Testis (tissue), 2 donors: ENCODE results near the gene IL1RAPL1.

ENCODE experiments used
- POLR2A ChIP-seq: fragments of 450-650 bp; IDR thresholded peaks from one replicate; pipeline ENCODE4 v1.6.1; 2017; ENCODE audit warnings: antibody characterized with exemption, mild to moderate bottlenecking, moderate library complexity
- TF ChIP-seq, protein P1 (sequence below), 3 experiments: fragments of 450-650 bp in 2 of 3; fragments of 200-600 bp in 1 of 3; sonication (generic) in 1 of 3; IDR thresholded peaks; one replicate each; pipeline ENCODE4 v1.5.1; 2016 to 2019; ENCODE audit warnings: antibody characterized with exemption in 3 of 3, mild to moderate bottlenecking in 2 of 3, moderate library complexity in 1 of 3

DNA sequence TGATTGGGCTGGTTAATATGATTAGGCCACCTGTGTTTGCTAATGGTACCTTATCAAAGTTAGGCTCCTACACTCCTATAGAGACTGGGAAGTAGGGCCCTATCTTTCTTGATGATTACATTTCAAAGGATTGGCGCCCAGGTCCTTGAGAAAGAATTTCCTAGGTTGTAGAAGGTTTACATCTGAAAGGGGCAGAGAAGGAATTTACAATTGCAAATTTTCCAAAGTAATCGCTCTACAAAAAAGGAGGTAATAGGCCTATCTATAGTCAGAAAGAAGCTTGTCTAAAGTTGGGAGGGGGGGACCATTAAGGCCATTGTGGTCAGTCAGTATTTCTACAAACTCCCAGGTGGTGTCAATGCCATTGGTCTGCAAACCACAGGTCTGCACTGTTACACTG is 638.4 kb downstream of the IL1RAPL1 start:
- TF ChIP-seq, protein P1, sequence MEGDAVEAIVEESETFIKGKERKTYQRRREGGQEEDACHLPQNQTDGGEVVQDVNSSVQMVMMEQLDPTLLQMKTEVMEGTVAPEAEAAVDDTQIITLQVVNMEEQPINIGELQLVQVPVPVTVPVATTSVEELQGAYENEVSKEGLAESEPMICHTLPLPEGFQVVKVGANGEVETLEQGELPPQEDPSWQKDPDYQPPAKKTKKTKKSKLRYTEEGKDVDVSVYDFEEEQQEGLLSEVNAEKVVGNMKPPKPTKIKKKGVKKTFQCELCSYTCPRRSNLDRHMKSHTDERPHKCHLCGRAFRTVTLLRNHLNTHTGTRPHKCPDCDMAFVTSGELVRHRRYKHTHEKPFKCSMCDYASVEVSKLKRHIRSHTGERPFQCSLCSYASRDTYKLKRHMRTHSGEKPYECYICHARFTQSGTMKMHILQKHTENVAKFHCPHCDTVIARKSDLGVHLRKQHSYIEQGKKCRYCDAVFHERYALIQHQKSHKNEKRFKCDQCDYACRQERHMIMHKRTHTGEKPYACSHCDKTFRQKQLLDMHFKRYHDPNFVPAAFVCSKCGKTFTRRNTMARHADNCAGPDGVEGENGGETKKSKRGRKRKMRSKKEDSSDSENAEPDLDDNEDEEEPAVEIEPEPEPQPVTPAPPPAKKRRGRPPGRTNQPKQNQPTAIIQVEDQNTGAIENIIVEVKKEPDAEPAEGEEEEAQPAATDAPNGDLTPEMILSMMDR (IDR thresholded peaks at IDR 0.05) = no peak
- no peak for TF ChIP-seq POLR2A
